Measurements from ENCODE around the gene VAMP8. TPM values are rescaled to one million over a fixed set of nuclear protein-coding genes. Genes with fewer than 3 reads are reported as not detected.

VAMP8 gene
- total and polyA plus RNA-seq, 10 of the 15 experiments (the other 5 are each of a cell fraction or from before 2014, with no cell fraction given), result 93.6 to 744 (median 217) TPM

DNA sequence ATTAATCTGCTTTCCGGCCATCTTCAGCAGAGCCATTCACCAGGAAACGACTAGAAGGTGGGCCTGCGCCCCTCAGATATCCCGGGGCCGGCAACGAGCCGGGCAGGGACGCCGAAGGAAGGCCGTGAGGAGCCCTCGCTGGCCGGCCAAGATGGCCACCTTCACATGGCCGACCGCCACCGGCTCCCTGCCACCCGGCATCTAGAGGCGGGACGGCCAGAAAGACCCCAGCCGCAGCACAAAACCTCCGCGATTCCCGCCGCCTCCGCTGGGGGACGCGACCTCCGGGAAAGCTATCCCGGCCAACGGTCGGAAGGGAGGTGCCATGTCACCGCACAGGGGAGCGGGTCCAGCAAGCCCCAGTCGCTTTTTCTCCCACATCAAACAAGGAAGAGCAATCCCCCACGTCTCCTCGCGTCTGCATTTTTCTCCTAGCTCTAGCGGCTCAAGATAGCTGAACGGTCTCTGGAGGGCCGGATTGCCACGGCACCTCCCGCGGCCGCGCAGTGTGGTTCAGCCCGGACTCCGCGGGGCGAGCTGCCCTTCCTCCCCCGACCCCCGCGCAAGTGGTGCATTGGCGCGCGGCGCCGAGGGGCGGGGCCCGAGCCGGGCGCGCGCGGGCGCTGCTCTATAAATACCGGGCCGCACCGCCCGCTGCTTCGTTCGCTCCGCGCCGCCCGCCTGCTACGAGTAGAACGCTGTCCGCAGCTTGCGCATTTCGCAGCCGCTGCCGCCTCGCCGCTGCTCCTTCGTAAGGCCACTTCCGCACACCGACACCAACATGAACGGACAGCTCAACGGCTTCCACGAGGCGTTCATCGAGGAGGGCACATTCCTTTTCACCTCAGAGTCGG lies 38.7 kb upstream of the VAMP8 start, which contains the start of gene MAT2A (continued):
- TF ChIP-seq MEF2A (IDR thresholded peaks at IDR 0.05; ENCODE audit: insufficient read depth, low read depth, low read length), result 0 out of 2 replicates have a peak, but pooled peaks have one; percentile 11
- TF ChIP-seq MYB (IDR thresholded peaks at IDR 0.05; ENCODE audit: borderline replicate concordance, low read depth, low read length), result peak; percentile 86
- peak; percentile 75 for TF ChIP-seq RUNX3 (IDR thresholded peaks at IDR 0.05; ENCODE audit: low read length)
- peak; percentile 97 for TF ChIP-seq LARP7 (IDR thresholded peaks at IDR 0.05)
- TF ChIP-seq TBL1XR1 (IDR thresholded peaks at IDR 0.05; ENCODE audit: low read depth, low read length), result no peak
- TF ChIP-seq JUND (IDR thresholded peaks at IDR 0.05; ENCODE audit: low read depth, low read length), result peak; percentile 98
- TF ChIP-seq NFXL1 (IDR thresholded peaks at IDR 0.05; ENCODE audit: borderline replicate concordance), result 0 out of 2 replicates have a peak, but pooled peaks have one; percentile 61
- TF ChIP-seq, protein P1, sequence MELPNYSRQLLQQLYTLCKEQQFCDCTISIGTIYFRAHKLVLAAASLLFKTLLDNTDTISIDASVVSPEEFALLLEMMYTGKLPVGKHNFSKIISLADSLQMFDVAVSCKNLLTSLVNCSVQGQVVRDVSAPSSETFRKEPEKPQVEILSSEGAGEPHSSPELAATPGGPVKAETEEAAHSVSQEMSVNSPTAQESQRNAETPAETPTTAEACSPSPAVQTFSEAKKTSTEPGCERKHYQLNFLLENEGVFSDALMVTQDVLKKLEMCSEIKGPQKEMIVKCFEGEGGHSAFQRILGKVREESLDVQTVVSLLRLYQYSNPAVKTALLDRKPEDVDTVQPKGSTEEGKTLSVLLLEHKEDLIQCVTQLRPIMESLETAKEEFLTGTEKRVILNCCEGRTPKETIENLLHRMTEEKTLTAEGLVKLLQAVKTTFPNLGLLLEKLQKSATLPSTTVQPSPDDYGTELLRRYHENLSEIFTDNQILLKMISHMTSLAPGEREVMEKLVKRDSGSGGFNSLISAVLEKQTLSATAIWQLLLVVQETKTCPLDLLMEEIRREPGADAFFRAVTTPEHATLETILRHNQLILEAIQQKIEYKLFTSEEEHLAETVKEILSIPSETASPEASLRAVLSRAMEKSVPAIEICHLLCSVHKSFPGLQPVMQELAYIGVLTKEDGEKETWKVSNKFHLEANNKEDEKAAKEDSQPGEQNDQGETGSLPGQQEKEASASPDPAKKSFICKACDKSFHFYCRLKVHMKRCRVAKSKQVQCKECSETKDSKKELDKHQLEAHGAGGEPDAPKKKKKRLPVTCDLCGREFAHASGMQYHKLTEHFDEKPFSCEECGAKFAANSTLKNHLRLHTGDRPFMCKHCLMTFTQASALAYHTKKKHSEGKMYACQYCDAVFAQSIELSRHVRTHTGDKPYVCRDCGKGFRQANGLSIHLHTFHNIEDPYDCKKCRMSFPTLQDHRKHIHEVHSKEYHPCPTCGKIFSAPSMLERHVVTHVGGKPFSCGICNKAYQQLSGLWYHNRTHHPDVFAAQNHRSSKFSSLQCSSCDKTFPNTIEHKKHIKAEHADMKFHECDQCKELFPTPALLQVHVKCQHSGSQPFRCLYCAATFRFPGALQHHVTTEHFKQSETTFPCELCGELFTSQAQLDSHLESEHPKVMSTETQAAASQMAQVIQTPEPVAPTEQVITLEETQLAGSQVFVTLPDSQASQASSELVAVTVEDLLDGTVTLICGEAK (IDR thresholded peaks at IDR 0.05; ENCODE audit: borderline replicate concordance), result no peak
- no peak for TF ChIP-seq ZNF622 (IDR thresholded peaks at IDR 0.05)
- TF ChIP-seq ZNF384 (IDR thresholded peaks at IDR 0.05; ENCODE audit: borderline replicate concordance, low read depth, low read length), result no peak
- TF ChIP-seq, protein P2, sequence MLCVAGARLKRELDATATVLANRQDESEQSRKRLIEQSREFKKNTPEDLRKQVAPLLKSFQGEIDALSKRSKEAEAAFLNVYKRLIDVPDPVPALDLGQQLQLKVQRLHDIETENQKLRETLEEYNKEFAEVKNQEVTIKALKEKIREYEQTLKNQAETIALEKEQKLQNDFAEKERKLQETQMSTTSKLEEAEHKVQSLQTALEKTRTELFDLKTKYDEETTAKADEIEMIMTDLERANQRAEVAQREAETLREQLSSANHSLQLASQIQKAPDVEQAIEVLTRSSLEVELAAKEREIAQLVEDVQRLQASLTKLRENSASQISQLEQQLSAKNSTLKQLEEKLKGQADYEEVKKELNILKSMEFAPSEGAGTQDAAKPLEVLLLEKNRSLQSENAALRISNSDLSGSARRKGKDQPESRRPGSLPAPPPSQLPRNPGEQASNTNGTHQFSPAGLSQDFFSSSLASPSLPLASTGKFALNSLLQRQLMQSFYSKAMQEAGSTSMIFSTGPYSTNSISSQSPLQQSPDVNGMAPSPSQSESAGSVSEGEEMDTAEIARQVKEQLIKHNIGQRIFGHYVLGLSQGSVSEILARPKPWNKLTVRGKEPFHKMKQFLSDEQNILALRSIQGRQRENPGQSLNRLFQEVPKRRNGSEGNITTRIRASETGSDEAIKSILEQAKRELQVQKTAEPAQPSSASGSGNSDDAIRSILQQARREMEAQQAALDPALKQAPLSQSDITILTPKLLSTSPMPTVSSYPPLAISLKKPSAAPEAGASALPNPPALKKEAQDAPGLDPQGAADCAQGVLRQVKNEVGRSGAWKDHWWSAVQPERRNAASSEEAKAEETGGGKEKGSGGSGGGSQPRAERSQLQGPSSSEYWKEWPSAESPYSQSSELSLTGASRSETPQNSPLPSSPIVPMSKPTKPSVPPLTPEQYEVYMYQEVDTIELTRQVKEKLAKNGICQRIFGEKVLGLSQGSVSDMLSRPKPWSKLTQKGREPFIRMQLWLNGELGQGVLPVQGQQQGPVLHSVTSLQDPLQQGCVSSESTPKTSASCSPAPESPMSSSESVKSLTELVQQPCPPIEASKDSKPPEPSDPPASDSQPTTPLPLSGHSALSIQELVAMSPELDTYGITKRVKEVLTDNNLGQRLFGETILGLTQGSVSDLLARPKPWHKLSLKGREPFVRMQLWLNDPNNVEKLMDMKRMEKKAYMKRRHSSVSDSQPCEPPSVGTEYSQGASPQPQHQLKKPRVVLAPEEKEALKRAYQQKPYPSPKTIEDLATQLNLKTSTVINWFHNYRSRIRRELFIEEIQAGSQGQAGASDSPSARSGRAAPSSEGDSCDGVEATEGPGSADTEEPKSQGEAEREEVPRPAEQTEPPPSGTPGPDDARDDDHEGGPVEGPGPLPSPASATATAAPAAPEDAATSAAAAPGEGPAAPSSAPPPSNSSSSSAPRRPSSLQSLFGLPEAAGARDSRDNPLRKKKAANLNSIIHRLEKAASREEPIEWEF (IDR thresholded peaks at IDR 0.05; ENCODE audit: insufficient replicate concordance, low read depth, low read length), result no peak
- TF ChIP-seq, protein P3, sequence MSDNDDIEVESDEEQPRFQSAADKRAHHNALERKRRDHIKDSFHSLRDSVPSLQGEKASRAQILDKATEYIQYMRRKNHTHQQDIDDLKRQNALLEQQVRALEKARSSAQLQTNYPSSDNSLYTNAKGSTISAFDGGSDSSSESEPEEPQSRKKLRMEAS (IDR thresholded peaks at IDR 0.05; ENCODE audit: low read depth, low read length), result peak; percentile 71
- TF ChIP-seq, protein P4, sequence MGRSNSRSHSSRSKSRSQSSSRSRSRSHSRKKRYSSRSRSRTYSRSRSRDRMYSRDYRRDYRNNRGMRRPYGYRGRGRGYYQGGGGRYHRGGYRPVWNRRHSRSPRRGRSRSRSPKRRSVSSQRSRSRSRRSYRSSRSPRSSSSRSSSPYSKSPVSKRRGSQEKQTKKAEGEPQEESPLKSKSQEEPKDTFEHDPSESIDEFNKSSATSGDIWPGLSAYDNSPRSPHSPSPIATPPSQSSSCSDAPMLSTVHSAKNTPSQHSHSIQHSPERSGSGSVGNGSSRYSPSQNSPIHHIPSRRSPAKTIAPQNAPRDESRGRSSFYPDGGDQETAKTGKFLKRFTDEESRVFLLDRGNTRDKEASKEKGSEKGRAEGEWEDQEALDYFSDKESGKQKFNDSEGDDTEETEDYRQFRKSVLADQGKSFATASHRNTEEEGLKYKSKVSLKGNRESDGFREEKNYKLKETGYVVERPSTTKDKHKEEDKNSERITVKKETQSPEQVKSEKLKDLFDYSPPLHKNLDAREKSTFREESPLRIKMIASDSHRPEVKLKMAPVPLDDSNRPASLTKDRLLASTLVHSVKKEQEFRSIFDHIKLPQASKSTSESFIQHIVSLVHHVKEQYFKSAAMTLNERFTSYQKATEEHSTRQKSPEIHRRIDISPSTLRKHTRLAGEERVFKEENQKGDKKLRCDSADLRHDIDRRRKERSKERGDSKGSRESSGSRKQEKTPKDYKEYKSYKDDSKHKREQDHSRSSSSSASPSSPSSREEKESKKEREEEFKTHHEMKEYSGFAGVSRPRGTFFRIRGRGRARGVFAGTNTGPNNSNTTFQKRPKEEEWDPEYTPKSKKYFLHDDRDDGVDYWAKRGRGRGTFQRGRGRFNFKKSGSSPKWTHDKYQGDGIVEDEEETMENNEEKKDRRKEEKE (IDR thresholded peaks at IDR 0.05), result peak; percentile 94
- peak; percentile 100 for TF ChIP-seq POLR2AphosphoS5 (IDR thresholded peaks at IDR 0.05; ENCODE audit: low read length)
- no peak for TF ChIP-seq FOS (IDR thresholded peaks at IDR 0.05; ENCODE audit: borderline replicate concordance, extremely low read depth, insufficient read length)
- peak; percentile 90 for TF ChIP-seq HDAC6 (IDR thresholded peaks at IDR 0.05; ENCODE audit: unreplicated experiment)
- TF ChIP-seq IKZF2 (IDR thresholded peaks at IDR 0.05), result peak; percentile 92 to 95

Measured in GM12878 (cell line).